GM21717 (cell line): ENCODE measurements around the gene SUV39H1.
A peak's percentile ranks its signal among the peaks of the same experiment; 100 is the strongest.
"Not testable (repeated sequence)": the region's sequence is repeated elsewhere in the genome, so short reads cannot be mapped to it uniquely, and the experiment has no call there.

ENCODE experiments used
- ATAC-seq: cut with Tn5 transposase; IDR thresholded peaks from one replicate; pipeline ENCODE4 v1.9.1; 2021; ENCODE audit warnings: mild to moderate bottlenecking, moderate library complexity; ENCODE audit not compliant: unreplicated experiment

Gene SUV39H1

GRCh38 chrX:48685416-48685815, 11.1 kb upstream of the SUV39H1 start:
- no peak for ATAC-seq

- ATAC-seq: no peak
Observed at GRCh38 chrX:48688531-48689150, 7.9 kb upstream of the SUV39H1 start.

DNA sequence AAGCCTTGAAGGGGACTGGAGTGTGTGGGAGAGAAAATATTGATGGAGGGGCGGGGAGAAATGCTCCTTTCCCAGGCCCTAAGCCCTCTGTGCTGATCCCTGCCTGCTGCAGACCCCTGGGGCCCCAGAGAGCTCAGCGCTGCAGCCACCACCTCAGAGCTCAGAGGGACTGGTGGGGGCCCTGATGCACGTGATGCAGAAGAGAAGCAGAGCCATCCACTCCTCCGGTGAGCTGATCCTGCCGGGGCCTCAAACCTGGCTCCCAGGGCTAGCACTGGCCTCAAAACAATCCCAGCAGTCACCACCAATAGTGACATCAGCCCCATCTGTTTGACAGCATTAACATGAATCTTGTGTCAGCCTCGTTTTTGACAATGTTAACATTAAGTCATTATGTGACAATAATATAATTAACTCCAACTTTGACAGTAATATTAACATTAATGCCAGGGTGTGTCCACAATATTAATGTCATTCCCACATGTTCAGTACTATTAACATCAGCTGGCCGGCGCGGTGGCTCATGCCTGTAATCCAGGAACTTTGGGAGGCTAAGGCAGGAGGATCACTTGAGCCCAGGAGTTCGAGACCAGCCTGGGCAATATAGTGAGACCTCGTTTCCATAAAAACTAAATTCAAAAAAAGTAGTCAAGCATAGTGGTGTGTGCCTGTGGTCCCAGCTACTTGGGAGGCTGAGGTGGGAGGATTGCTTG, 7.2 kb upstream of the SUV39H1 start:
- no peak for ATAC-seq

DNA sequence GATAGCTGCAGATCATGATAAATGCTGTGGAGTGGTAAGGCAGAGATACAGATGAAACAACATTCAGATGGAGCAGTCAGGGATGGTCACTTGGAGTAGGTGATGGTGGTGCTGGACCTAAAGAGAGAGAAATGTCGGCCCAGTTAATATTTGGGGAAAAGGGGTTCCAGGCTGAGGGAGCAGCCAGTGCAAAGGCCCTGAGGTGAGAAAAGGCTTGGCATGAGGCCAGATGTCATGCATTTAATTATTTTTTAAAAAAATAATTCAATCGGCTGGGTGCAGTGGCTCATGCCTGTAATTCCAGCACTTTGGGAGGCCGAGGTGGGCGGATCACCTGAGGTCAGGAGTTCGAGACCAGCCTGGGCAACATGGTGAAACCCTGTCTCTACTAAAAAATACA, 4.8 kb upstream of the SUV39H1 start:
- not testable (repeated sequence) for ATAC-seq

DNA sequence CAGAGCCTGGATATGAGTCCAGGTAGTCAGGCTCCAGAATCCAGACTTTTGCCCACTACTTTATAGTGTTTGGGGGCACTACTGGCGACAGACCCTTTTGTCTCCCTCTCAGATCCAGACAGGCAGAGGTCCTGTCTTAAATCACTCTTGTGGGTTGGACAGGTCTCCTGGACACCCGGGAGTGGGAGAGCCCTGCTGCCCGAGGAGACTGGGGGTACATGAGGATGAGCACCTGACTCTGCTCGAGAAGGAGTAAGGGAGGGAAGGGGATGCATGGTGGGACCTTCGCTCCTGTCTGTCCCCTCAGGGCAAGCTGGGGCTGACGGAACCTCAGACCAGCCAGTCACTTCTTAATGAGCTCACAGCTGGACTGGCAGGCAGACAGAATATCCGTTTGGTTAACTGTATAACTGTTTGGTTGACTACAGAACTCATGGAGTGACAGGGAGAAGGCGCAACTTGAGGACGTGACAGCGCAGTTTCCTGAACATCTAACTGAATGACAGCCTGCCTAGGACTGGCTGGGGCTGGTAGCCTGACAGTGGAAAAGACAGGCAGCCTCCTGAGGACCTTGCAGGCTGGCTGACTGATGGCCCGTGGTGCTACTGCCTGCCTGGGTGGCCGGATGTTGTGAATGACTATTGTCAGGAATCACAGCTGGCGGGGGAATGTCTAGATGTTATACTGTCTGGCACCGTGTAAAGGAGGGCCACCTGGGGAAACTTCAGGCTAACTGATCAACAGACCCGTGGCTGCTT, 1.6 kb upstream of the SUV39H1 start:
- no peak for ATAC-seq

- ATAC-seq: no peak
Observed at GRCh38 chrX:48695534-48695896, 1.0 kb upstream of the SUV39H1 start.

- ATAC-seq: no peak
Observed at GRCh38 chrX:48695925-48696300, 621 bp upstream of the SUV39H1 start.

DNA sequence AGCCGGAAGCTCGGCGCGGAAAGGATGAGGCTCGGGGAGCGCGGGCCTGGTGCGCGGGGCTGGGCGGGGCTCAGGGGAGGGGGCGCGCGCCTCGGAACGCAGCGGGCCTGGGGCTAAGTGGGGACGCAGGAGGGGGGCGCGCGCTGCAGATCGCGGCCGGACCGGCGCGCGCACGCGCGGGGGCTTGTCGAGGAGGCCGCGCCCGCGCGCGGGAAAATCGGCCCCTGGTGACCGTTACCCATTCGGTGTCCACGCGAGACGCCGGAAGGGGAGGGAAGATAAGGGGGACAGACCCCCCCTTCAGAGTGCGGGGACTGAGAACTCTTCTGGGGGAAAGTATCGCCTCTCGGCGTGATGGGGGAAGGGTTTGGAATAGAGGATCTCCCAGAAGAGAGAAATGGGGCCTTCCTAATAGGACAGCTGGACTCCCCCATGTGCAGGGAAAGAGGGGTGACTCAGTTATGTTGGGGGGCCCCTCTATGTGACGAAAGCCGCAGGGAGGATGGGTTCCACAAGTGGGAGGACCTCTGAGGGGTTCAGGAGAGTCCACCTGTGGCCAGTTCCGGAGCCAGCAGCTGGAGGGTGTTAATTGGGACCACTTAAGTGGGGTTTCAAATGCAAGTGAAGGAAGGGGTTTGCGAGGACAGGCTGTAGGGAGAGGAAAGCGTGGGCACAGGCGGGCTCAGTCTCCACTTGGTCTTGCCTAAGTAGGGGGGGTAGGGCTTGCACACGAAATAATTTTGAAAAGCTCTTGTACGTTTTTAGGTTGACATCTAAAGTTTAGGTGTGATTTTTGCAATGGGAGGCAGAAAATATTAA, 584 bp downstream of the SUV39H1 start:
- peak; percentile 12 for ATAC-seq

DNA sequence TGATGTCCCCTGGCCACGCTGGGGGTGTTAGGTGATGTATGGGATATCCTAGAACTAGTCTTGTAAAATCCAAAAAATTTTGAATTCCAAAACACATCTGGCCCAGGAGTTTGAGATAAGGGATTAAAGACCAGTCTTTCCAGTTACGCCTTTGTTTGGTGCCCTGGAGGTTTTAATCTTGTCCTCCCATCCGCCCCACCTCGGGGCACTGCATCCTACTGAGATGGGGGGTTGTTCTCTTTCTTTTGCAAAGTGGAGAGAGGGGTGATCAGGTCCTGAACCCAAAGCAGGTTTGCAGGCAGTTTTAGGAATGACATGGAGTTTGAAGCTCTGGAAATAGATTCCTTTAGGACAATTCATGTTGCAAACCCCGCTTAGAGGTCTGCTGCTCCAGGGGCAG, 1.8 kb downstream of the SUV39H1 start:
- ATAC-seq: no peak

DNA sequence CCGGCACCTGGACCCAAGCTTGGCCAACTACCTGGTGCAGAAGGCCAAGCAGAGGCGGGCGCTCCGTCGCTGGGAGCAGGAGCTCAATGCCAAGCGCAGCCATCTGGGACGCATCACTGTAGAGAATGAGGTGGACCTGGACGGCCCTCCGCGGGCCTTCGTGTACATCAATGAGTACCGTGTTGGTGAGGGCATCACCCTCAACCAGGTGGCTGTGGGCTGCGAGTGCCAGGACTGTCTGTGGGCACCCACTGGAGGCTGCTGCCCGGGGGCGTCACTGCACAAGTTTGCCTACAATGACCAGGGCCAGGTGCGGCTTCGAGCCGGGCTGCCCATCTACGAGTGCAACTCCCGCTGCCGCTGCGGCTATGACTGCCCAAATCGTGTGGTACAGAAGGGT, 3.7 kb downstream of the SUV39H1 start:
- no peak for ATAC-seq

DNA sequence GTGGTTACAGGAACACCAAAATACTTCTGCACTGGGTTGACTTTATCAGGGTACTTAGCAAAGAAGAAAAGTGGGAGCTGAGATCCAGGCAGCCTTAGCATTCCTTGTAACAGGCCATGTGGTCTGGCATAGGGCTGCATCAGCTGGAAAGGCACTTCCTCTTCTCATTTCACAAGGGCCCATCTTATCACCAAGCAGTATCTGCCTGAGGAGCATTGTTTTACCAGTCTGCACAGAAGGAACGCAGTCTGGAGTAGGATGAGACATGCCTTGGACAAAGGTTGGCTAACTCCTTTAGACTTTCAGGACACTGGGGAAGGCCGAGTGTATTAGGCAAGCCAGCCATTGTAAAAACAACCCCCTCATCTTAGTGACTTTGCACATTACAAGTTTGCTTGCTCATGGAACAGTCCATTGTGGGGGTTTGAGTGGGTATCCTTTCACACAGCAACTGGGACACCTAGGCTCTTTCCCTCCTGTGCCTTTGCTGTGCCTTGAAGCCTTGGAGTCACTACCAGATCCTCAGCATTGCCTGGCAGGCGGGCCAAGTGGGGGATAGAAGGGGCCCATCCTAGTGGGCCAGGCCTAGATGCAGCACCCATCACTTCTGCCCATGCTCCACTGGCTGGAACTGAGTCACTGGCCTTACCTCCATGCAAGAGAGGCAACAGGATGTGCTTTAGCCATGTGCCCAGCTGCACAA, 4.6 kb downstream of the SUV39H1 start:
- no peak for ATAC-seq

- ATAC-seq: no peak
Observed at GRCh38 chrX:48702032-48702431, 5.5 kb downstream of the SUV39H1 start.

DNA sequence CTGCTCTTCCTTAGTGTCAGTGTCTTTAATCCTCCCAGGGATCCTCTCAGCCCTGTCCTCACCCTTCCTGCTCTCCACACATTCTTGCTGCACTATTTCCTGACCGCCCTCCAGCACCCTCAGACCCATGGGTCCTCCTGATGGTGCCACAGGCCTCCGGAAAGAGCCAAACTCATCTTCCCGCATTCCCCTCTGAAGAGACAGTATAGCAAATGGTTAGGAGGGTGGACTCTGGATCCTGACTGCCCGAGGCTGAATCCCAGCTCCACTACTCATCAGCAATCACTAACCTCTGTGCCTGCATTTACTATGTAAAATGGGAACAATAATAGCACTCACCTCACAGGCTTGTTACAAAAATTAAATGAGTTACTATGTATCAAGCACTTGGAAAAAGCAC, 6.2 kb downstream of the SUV39H1 start:
- no peak for ATAC-seq

DNA sequence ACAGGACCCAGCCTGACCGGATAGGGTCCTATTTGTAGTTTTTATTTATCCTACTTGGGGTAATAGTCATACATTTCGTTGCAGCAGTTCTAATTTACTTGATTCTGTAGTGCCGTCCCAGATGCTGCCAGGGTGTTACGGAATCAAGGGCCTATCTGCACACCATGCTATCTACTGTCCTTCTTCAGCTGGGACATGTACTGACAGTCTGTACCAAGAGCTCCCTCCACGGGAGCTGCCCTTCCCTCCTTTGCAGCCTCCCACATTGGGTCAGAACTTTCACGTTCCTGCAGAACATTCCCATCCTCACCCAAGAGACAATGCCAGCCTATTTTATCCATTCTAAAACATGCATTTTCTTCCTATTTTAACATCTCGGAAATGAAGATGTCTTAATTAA, 6.7 kb downstream of the SUV39H1 start:
- no peak for ATAC-seq

DNA sequence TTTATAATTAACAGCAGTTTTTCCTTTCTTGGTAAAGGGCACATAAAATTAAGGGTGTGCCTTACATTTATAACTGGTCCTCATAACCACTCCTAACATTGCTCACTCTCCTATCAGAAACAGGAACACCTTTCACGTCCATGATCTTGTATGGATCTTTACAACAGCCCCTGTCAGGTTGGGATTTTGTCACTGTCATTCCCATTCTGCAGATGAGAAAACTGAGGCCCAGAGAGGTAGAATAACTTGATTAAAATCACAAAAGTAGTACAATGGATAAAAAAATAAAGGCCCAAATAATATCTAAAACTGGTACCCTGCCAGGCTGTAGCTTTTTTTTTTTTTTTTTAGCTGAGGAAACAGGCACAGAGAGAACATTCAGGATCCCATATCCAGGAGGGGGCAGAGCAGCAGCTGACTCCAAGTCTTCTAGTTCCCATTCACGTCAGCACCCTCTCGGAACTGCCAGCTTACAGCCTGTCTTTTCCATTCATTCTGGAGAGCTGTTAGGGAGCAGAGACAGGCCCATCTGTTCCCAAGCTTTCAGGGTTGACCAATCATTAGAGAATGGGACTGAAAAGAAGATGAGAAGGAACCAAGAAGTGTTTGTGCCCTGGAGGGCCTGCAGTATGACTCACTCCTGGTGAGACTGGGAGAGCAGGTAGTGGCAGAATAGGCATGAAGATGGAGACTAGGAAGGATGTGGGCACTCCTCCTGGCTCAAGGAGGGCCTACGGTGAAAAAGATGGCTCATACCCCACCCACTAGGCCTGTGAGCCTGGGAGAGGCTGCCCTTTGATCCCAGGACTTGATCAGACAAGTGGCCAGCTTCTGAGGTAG, 7.3 kb downstream of the SUV39H1 start:
- no peak for ATAC-seq

GRCh38 chrX:48705871-48706270, 9.3 kb downstream of the SUV39H1 start:
- ATAC-seq: no peak

DNA sequence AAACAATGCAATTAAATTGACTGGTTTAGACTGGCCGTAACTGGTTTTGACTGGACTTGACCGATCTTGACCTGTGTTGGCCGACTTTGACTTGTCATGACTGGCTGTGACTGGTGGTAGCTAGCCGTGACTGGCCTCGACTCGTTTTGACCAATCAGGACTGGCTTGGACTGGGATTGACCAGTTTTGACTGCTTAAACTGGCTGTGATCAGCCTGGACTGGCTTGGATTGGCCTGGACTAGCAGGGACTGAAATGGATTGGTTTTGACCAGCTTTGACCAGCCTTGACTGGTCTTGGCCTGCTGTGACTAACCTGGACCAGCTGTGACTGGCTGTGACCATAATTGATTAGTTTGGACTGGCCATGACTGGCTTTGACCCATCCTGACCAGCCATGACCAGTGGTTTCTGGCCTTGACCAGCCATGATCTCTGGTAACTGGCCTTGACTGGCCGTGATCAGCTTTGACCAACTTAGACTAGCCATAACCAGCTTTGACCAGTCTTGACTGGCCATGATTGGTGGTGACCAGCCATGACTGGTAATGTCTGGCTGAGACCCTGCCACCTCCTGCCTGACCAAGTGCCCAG, 13.1 kb downstream of the SUV39H1 start:
- ATAC-seq: no peak

DNA sequence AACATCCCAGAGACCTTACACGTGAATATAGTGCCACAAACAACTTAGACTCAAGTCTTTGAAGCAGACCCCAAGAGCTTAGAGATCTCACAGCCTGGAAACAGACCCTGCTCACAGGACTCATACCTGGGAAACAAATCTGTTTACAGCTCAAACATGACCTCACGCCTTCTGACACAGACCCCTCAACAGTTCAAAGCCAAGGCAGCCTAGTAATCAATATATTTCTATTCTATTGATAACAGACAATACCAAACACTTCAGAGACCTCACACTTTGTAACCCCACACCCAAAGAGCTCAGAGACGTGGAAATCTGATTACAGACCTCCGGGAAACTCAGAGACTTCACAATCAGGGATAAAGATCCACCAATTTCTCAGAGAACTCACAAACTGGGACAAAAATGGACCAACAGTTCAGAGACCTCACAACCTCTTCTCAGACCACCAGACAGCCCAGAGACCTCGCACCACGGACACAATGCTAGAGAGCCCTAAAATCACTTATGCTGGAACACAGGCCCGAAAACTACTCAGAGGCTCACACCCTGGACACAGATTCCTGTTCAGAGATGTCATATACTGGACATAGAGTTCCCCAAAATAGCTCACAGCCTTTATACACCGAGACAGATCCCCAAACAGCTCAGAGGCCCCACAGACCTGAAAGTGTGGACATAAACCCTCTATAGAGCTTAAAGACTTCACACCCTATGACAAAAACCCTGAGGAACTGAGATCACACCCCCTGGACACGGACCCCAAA, 14.8 kb downstream of the SUV39H1 start:
- ATAC-seq: no peak
